Mammary epithelial cell (primary cell): ENCODE results near the gene TUB.
A peak's percentile ranks its signal among the peaks of the same experiment; 100 is the strongest.

ENCODE experiments used
- CTCF ChIP-seq, 2 donors: IDR thresholded peaks in 1 of 2; conservative IDR thresholded peaks in 1 of 2; 2 replicates each; pipeline ENCODE4 v1.5.1; 2011 to 2012; ENCODE audit warnings: inconsistent platforms in 2 of 2, low read length in 2 of 2, mild to moderate bottlenecking in 2 of 2, control low read depth in 1 of 2, low read depth in 1 of 2; ENCODE audit not compliant: insufficient read depth in 1 of 2; ENCODE audit errors: extremely low read depth in 1 of 2
- EZH2 ChIP-seq: IDR thresholded peaks from 2 replicates; pipeline ENCODE4 v1.6.1; 2012; ENCODE audit warnings: low read length, inconsistent platforms, borderline replicate concordance

GRCh38 chr11:8090756-8091155 lies 9.7 kb downstream of the TUB start:
- peak; percentile 36 to 53 for TF ChIP-seq CTCF (conservative IDR thresholded peaks at IDR 0.05 in 1 of 2, IDR thresholded peaks at IDR 0.05 in 1 of 2; ENCODE audit: extremely low read depth in 1 of 2, insufficient read depth in 1 of 2, low read depth in 1 of 2, low read length in 2 of 2)
- no peak for TF ChIP-seq EZH2
